HT1080 (cell line): ENCODE data around the gene GDPD4. TPM values are rescaled to one million over a fixed set of nuclear protein-coding genes. Genes with fewer than 3 reads are reported as not detected.
A peak's percentile ranks its signal among the peaks of the same experiment; 100 is the strongest.

Source experiments
- DNase-seq: peaks from one replicate; pipeline ENCODE4 v3.0.0-alpha.2; 2015; ENCODE audit warnings: low read depth
- polyA plus RNA-seq, 2 experiments: library from polyadenylated mRNA; depleted of rRNA; stranded (reverse); fragments of >200 nt; gene quantifications; 2 replicates each; pipeline ENCODE4 v1.2.3, GENCODE V29; 2015
- total RNA-seq: library from RNA; depleted of rRNA; stranded (reverse); fragments of >200 nt; shearing (Covaris generic); gene quantifications from 2 replicates; pipeline ENCODE4 v1.2.3, GENCODE V29; 2014; rRNA removed

Gene GDPD4, protein sequence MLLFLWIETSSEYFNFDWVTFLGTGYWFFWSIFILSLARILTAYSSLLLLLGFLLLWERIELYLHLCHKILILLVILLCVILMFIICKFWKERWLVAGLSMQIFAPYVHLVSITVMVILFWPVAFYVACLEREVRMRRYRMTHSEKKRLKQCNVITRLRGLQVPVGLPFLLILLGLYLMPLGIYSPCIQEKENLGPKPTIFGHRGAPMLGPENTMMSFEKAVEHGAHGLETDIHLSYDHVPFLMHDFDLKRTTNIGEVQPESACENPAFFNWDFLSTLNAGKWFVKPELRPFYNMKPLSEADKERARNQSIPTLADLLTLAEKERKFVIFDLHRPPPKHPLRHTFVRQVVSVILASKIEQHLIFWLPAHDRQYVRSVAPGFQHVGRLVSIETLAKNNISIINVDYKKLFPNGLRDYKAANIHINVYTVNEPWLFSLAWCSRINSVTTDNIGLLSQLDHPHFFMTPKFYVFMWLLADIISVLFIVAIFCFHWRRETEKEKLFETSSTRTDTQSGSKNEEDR
- not detected in 2 replicates for total RNA-seq
- polyA plus RNA-seq (2015; cell fraction: cytosol; rRNA removed), result not detected in 2 replicates
- not detected in 2 replicates for polyA plus RNA-seq (2015; cell fraction: nucleus; rRNA removed)

DNA sequence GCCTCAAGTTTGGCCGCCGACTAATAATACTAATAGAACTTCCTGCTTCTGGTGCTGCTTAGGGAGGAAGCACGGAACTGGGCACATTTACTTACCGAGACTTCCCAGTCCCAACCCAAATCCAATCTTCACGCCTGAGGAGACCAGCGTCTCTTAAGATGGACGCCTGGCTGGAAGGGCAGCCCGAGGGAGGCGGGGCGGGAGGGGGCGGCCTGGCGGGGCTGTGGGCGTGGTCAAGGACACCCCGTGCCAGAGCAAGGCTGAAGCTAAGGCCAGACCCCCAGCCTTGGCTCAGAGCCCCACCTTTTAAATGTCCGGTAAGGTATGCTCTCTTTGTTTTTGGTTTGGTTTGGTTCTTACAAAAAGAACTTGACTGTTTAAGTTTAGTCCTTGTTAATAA lies at the start of gene GDPD4:
GDPD4 (minus strand) TSS at position 177 of the 400 bp plus-strand sequence. CDS start 16,549 bp downstream, outside the sequence.
- no peak for DNase-seq

DNA sequence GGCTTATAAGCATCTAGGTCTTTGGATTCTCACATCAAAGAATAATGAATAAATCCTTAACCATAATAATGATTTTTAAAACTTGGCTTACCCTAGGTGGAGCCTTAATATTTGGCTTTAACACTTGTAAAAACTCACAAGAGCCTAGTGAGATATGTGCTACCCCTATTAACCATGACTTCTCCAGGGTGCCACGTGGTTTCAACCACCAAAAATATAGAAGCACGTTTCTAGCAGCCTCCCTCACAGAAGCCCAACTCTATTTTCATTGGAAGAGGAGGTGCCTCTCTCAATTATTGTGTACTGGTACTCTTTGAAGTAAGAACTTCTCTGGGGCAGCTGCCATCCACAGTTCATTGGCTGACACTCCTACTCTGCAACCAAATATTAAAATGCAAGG lies 46.5 kb upstream of the GDPD4 start:
- no peak for DNase-seq

GRCh38 chr11:77346906-77347603 lies 45.6 kb upstream of the GDPD4 start:
- DNase-seq, result peak; percentile 75

- no peak for DNase-seq
Observed at GRCh38 chr11:77345621-77346020, 44.1 kb upstream of the GDPD4 start.

GRCh38 chr11:77340501-77340900 lies 39.0 kb upstream of the GDPD4 start:
- no peak for DNase-seq

- DNase-seq, result peak; percentile 18
Observed at GRCh38 chr11:77332259-77332658, 30.8 kb upstream of the GDPD4 start.

GRCh38 chr11:77325159-77325558 lies 23.7 kb upstream of the GDPD4 start:
- no peak for DNase-seq

- DNase-seq, result no peak
Observed at GRCh38 chr11:77324508-77324907, 23.0 kb upstream of the GDPD4 start.

GRCh38 chr11:77322926-77323590 lies 21.6 kb upstream of the GDPD4 start:
- peak; percentile 34 for DNase-seq

DNA sequence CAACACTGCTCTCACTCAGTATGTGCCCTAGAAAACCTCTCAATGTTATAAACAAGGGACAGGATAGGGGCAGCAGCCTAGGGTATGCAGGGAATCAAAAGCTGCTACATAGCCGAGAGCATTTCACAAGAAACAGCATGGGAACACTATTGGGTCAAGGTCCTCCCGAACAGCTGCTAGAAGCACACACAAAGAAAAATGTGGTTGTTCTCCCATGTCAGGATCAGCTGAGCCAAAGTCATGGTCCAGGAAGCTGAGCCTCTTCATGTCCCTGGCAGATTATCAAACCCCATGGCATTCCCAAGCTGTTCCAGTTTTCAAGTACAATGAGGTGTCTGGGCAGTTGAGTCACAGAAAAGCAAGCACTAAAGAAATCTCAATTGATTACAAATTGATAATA lies 21.0 kb upstream of the GDPD4 start:
- DNase-seq, result no peak

GRCh38 chr11:77320351-77320750 lies 18.9 kb upstream of the GDPD4 start:
- no peak for DNase-seq

DNA sequence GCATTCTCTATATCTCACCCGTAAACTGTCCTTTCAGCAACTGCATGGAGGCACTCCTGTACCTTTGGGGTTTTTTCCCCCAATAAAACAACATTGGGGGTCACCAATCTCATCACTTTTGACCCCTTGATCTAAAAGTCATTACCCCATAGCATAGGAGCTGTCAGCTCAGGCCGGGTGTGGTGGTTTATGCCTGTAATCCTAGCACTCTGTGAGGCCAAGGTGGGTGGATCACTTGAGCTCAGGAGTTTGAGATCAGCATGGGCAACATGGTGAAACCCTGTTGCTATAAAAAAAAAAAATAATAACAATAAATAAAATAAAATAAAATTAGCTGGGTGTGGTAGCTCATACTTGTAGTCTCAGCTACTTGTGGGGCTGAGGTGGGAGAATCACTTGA lies 17.1 kb upstream of the GDPD4 start:
- no peak for DNase-seq

GRCh38 chr11:77316733-77317342 lies 15.4 kb upstream of the GDPD4 start:
- no peak for DNase-seq

DNA sequence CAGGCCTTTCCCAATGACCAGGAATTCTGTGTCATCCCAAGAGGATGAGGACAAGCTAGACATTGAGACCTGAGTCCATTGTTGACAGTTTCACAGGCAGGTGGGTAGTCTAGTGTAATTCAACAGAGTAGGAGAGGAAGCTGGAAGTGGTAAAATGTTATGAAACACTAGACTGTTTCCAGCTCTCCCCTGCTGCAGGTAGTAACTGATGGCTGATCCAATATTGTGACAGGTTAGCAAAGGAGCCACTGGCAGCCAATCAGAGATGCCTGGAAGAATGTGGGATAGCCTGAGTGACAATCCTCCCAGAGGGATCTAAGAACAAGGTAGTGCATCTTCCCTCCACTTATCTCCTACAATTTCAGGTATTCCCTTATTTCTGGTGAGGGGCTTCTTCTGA lies 10.6 kb upstream of the GDPD4 start:
- no peak for DNase-seq

GRCh38 chr11:77311701-77312100 lies 10.2 kb upstream of the GDPD4 start:
- no peak for DNase-seq

- no peak for DNase-seq
Observed at GRCh38 chr11:77310721-77311120, 9.2 kb upstream of the GDPD4 start.

GRCh38 chr11:77309401-77310085 lies 8.1 kb upstream of the GDPD4 start:
- DNase-seq, result no peak

DNA sequence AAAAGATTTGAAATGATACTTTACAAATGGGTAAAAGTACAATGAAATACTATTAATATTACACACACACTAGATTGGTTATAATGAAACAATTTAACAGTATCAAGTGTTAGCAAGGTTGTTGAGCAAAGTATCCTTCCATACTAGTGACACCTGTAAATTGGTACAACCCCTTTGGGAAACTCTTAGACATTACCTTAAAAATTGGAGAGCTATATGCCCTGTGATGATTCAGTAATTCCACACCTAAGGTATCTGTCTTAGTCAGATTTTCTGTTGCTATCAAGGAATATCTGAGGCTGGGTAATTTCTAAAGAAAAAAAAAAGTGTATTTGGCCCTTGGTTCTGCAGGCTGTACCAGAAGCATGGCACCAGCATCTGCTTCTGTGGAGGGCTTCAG lies 7.4 kb upstream of the GDPD4 start:
- DNase-seq, result no peak

DNA sequence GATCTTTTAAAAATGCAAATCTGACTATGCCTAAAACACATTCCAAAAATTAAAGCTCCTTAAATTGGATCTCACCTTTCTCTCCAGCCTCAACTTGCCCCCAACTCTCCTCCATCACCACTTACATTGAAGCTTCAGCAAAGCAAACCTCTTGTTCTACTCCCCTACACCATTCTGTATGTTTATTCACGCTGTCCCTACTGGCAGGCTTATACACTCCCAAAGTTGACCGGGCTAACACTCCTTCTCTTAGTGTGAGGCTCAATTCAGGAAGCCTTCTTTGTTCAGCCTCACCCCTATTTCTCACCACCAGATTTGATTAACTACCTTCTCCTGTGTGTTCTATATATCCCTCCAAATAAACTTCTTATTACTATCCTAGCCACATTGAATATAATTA lies 1.8 kb upstream of the GDPD4 start:
- DNase-seq, result no peak

DNA sequence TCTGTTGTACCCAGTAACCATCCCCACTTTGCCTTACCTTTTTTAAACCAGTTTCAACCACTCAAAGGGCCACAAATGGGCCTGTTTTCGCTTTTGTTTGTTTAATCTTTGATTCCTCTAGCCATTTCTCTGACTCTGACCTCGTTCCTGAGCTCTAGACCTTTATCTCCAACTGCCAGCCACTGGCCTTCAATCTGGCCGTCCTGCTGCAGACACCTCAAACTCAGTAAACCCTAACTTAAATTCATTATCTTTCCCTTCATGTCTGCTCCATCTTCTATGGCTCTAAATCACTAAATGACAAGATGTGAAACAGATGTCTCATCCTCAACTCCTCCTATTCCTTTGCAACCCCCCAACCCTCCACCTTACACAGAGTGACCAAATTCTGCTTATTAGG lies 1.3 kb upstream of the GDPD4 start:
- no peak for DNase-seq

- DNase-seq, result no peak
Observed at GRCh38 chr11:77300695-77301094, 791 bp downstream of the GDPD4 start.
